Mesodermal cell (in vitro differentiated cells): ENCODE results near the gene CELF4.

Experiments
- H3K27ac ChIP-seq: 2 replicates; pipeline ENCODE4 v1.7.0; 2013; ENCODE audit warnings: mild to moderate bottlenecking, low read depth, low read length, moderate library complexity; ENCODE audit not compliant: severe bottlenecking
- H3K36me3 ChIP-seq: 2 replicates; pipeline ENCODE4 v1.7.1; 2013; ENCODE audit warnings: mild to moderate bottlenecking, low read length, moderate library complexity; ENCODE audit not compliant: control insufficient read depth, insufficient read depth
- H3K4me1 ChIP-seq: one replicate; pipeline ENCODE4 v1.7.1; 2013; ENCODE audit warnings: mild to moderate bottlenecking, low read length; ENCODE audit not compliant: insufficient read depth, control insufficient read depth, poor library complexity, severe bottlenecking
- H3K4me3 ChIP-seq: 2 replicates; pipeline ENCODE4 v1.7.0; 2013; ENCODE audit warnings: low read length, control low read depth, mild to moderate bottlenecking; ENCODE audit not compliant: insufficient read depth, poor library complexity, severe bottlenecking; ENCODE audit errors: extremely low read depth
- H3K9me3 ChIP-seq: 2 replicates; pipeline ENCODE4 v1.7.1; 2013; ENCODE audit warnings: mild to moderate bottlenecking, low read length, moderate library complexity; ENCODE audit not compliant: control insufficient read depth
- WGBS, 2 experiments: methylation state at CpG; one replicate each; pipeline ENCODE4 v1.1.5; 2013; ENCODE audit warnings: missing lambda C conversion rate in 2 of 2; ENCODE audit not compliant: insufficient coverage in 2 of 2; 5-methylcytosine and 5-hydroxymethylcytosine counted together

Gene CELF4

DNA sequence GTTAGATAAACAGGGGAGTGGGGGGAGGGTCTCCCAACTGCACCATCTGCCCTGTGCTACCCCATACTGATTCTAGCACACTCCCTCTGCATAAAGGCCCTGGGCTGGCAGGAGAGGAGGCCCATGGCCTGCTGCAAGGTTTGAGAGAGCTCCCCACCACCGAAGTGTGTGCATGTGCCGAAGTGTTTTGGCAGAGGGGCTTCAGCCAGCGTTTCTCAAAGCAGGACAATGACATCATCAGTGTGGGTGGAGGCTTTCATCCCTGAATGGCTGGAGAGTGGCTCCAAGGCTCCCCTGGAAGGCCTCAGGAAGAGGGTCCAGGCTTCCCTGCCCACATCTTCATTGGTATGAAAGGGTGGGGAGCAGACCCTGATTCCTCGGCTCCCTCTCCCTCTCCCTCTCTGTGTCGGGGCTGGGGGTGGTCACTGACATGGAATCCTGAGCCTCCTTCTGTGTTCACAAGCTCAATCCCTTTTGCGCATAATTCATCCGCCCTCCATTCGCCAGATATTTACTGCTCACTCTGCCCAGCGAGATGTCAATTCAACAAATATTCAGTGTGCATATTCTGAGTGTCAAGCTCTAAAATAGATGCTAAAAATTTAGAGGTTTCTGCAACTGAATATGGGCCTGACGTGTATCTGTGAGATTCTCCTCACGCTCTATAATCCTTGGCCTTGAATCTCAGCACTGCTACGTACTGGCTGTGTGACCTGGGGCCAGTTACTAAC, 122.1 kb downstream of the CELF4 start:
- WGBS, 2 experiments, result 76 to 91% methylated on average over 8 to 10 of the region's 12 CpGs
- H3K36me3 ChIP-seq, result no peaks in the 10 kb centered on the region
- H3K9me3 ChIP-seq, result no peaks in the 10 kb centered on the region
- H3K27ac ChIP-seq, result no peak overlapping the region
- no peak overlapping the region for H3K4me3 ChIP-seq
- H3K4me1 ChIP-seq, result peaks cover 16% of the 10 kb centered on the region

- no peak overlapping the region for H3K27ac ChIP-seq
- H3K9me3 ChIP-seq, result no peaks in the 10 kb centered on the region
- WGBS, 2 experiments, result 93 to 95% methylated on average over 11 of the region's 11 CpGs
- peaks cover 16% of the 10 kb centered on the region for H3K4me1 ChIP-seq
- no peak overlapping the region for H3K4me3 ChIP-seq
- no peaks in the 10 kb centered on the region for H3K36me3 ChIP-seq
These were observed 123.1 kb downstream of the CELF4 start for GRCh38 chr18:37442477-37442876.

DNA sequence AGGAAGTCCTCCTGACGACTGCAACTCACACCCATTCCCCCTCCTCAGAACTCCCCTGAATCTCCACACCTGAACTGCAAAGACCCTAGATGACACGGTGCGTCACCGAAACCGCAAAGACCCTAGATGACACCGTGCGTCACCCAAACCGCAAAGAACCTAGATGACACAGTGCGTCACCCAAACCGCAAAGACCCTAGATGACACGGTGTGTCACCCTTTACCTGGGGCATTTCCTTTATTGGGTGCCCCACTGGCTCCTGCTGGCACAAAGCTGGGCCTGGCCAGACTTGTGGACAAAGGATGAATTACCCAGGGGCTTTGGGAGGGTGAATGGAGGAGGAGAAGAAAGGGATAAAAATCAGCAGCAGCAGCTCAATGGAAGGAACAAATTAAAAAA, 123.8 kb downstream of the CELF4 start:
- Histone ChIP-seq H3K36me3 (no peaks in the 10 kb centered on the region), H3K9me3 (no peaks in the 10 kb centered on the region), H3K27ac (no peak overlapping the region), H3K4me3 (no peak overlapping the region), H3K4me1 (peaks cover 16% of the 10 kb centered on the region)
- WGBS, 2 experiments, result 82 to 89% methylated on average over 11 of the region's 11 CpGs

DNA sequence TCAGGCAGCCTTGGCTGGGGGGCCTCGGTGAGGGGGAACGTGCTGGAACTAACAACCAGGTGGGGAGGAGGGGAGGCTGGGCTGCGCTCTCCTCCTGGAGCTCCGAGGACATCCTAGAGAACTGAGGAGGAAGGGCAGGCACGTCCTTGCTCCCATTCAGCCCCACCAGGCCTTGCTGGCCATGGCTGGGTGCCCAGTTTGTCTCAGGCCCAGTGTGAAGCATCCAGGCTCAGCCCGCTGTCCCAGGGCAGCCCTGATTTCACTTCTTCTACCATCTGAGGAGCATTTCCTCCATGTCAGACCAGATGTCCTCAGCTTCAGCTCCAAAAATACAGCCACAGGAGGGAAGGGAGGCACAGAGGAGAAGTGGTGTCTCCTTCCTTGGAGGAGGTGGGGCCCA, 125.4 kb downstream of the CELF4 start:
- no peak overlapping the region for H3K27ac ChIP-seq
- H3K4me3 ChIP-seq, result no peak overlapping the region
- no peaks in the 10 kb centered on the region for H3K9me3 ChIP-seq
- H3K4me1 ChIP-seq, result peaks cover 20% of the 10 kb centered on the region
- 71 to 79% methylated on average over 4 of the region's 6 CpGs for WGBS, 2 experiments
- no peaks in the 10 kb centered on the region for H3K36me3 ChIP-seq

DNA sequence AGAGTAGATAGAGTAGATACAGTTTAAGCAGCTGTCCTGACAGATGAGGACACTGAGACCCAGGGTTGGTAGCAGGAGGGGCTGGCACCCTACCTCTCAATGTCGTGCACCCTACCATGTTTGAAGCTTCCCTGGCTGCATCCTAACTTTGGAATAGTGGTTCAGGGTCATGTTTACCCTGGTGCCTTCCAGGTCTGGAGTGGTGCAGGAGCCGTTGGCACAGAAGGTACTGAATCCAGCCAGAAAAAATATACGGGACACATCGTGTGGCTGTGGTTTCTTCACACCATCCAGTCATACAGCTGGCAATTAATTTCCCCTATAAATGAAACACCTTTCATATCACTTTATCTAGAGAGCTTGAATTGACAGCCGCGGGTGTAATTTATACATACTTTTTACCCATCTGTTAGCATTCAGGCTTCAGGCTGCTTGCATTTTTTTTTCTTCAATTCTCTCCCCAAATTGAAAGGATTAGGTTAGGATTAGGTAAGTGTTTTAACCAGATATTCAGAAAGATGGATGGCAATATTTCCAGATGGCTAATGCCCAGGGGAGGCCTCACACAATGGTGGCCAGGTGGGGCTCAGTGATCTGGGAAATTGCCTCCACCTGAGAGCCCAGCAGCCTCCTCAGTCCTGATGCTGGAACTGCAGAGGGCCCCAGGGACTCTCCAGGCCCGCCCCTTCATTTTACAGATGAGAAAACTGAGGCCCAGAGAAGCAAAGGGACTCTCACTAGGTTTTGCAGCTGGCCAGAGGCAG, 127.0 kb downstream of the CELF4 start:
- WGBS, 2 experiments, result 87 to 88% methylated on average over 5 of the region's 7 CpGs
- H3K4me3 ChIP-seq, result no peak overlapping the region
- peaks cover 14% of the 10 kb centered on the region for H3K4me1 ChIP-seq
- no peaks in the 10 kb centered on the region for H3K9me3 ChIP-seq
- H3K27ac ChIP-seq, result no peak overlapping the region
- no peaks in the 10 kb centered on the region for H3K36me3 ChIP-seq

DNA sequence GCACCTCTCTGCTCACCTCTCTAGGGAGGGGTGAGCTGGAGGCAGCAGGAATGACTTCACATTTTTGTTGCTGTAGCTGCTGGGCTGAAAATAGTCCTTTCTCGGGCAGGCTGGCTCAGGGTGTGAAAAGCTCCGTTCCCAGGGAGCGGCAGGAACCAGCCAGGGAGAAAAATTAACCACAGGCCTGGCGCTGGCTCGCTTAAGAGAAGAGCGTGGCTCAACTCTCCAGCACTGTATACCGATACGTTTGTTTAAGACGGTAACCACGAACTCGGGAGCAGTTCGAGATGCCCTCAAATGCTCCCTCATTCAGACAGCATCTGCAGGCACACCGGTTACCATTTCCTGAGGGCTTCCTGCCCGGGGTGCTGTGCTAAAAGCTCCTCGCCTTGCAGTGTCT, 129.6 kb downstream of the CELF4 start:
- Histone ChIP-seq H3K4me1 (peaks cover 9% of the 10 kb centered on the region), H3K27ac (no peak overlapping the region), H3K36me3 (no peaks in the 10 kb centered on the region), H3K4me3 (no peak overlapping the region), H3K9me3 (no peaks in the 10 kb centered on the region)
- 76 to 85% methylated on average over 13 of the region's 15 CpGs for WGBS, 2 experiments

GRCh38 chr18:37435150-37435867, 130.3 kb downstream of the CELF4 start:
- no peak overlapping the region for H3K4me3 ChIP-seq
- no peaks in the 10 kb centered on the region for H3K9me3 ChIP-seq
- H3K36me3 ChIP-seq, result no peaks in the 10 kb centered on the region
- no peak overlapping the region for H3K27ac ChIP-seq
- WGBS, 2 experiments, result 87 to 97% methylated on average over 3 to 4 of the region's 5 CpGs
- peaks cover 9% of the 10 kb centered on the region for H3K4me1 ChIP-seq

DNA sequence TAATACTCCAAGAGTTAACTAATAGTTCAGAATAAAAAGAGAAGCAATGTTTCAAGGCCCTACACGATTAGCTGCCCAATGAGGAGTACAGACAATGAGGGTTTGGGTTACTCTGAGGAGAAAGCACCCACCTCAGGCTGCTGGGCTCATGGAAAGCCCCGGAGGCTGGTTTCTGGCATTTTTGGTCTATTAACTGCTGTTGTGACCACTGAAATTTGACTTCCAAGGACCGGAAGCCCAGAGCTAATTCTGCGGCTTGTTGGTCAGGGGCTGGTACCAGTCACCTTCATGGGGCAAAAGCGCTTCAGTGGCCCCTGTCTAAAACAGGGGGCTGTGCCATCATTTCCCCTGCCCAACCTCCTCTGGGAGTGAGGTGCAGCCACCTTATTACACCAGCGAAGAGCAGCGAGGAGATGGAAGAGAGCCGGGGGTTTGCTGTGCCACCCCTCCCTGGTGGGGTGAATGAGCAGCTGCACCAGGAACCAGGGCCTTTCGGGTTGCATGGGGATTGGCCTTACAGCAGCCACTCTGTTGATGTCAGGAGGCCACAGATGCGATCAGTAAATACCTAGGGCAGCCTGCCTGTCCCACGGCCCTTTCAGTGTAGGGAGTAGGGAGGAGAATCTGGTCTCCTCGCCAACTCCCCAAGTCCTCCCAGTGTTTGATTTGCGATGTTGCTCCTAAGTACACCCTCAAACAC, 131.3 kb downstream of the CELF4 start:
- Histone ChIP-seq H3K36me3 (no peaks in the 10 kb centered on the region), H3K27ac (no peak overlapping the region), H3K4me3 (no peak overlapping the region), H3K9me3 (no peaks in the 10 kb centered on the region), H3K4me1 (peaks cover 9% of the 10 kb centered on the region)
- 95 to 98% methylated on average over 7 of the region's 13 CpGs for WGBS, 2 experiments

DNA sequence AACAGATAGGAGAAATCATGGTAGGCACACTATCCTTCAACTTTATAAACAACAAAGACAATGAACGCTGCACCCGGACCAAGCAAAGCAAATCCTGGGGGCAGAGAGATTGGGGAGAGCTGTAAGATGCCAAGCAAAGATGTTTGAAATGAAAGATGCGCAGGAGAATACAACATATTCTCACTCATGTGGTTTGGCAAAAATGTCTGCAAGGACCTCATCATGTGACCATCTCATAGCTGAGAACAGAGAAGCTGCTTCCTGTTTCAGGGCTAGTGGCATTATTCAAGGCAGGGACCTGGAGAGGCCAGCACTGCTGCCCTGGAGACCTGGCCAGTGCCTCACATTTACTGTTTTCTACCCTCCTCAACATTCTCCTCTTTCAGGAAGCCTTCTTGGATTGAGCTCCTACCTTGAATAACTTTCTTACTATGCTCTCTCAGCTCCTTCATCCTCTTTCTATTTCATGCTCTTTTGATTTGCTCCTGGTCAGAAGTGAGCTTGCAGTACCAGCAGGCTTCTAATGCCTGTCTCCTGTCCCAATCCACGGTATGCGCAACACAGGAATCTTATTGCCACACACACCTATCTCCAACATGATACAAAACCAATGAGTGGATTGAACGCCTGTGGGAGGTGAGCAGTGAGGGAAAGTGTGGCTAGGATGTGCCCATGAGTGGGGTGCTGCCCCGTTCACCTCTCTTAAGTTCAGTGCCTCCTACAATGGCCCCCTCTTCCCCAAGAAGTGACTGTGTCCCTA, 133.0 kb downstream of the CELF4 start:
- WGBS, 2 experiments, result 100% methylated on average over 1 of the region's 7 CpGs
- no peaks in the 10 kb centered on the region for H3K36me3 ChIP-seq
- H3K27ac ChIP-seq, result no peak overlapping the region
- H3K9me3 ChIP-seq, result no peaks in the 10 kb centered on the region
- H3K4me3 ChIP-seq, result no peak overlapping the region
- H3K4me1 ChIP-seq, result peaks cover 9% of the 10 kb centered on the region
